Neutrophil (primary cell): Measurements from ENCODE around the gene PGLYRP2.
"Not testable (repeated sequence)": the region's sequence is repeated elsewhere in the genome, so short reads cannot be mapped to it uniquely, and the experiment has no call there.

Source experiments
- H3K27ac ChIP-seq: fragments of 200-600 bp; sonication (generic); 2 replicates; pipeline ENCODE4 v1.5.1; 2016; ENCODE audit warnings: mild to moderate bottlenecking, moderate library complexity
- H3K27me3 ChIP-seq: fragments of 200-600 bp; sonication (generic); 2 replicates; pipeline ENCODE4 v1.6.0; 2016; ENCODE audit warnings: mild to moderate bottlenecking
- H3K36me3 ChIP-seq: fragments of 200-600 bp; sonication (generic); 2 replicates; pipeline ENCODE4 v1.5.1; 2017
- H3K4me1 ChIP-seq, 2 experiments: fragments of 200-600 bp in 1 of 2; sonication (generic) in 1 of 2; 1 replicate in 1 of 2; 2 replicates in 1 of 2; pipeline versions ENCODE4 v1.5.1 to v1.6.1; 2013 to 2016; ENCODE audit warnings: low read depth in 1 of 2, low read length in 1 of 2, mild to moderate bottlenecking in 1 of 2, moderate library complexity in 1 of 2; ENCODE audit not compliant: control insufficient read depth in 1 of 2, insufficient read depth in 1 of 2
- H3K4me3 ChIP-seq, 2 experiments: fragments of 200-600 bp in 1 of 2; sonication (generic) in 1 of 2; 1 replicate in 1 of 2; 2 replicates in 1 of 2; pipeline ENCODE4 v1.5.1; 2013 to 2016; ENCODE audit warnings: low read depth in 1 of 2, low read length in 1 of 2, mild to moderate bottlenecking in 1 of 2, moderate library complexity in 1 of 2
- H3K9me3 ChIP-seq: fragments of 200-600 bp; sonication (generic); 2 replicates; pipeline ENCODE4 v1.5.1; 2016
- CTCF ChIP-seq: fragments of 200-600 bp; sonication (generic); IDR thresholded peaks from 2 replicates; pipeline ENCODE4 v1.5.1; 2016; ENCODE audit warnings: antibody characterized with exemption

Gene PGLYRP2

GRCh38 chr19:15498156-15498858 is 19.0 kb upstream of the PGLYRP2 start:
- H3K27me3 ChIP-seq = peaks cover 35% of the 10 kb centered on the region
- H3K27ac ChIP-seq = no peak overlapping the region
- no peaks in the 10 kb centered on the region for H3K4me1 ChIP-seq
- no peaks in the 10 kb centered on the region for H3K36me3 ChIP-seq
- H3K4me3 ChIP-seq = no peak overlapping the region
- TF ChIP-seq CTCF = no peak
- no peaks in the 10 kb centered on the region for H3K9me3 ChIP-seq

GRCh38 chr19:15495151-15495550 is 15.8 kb upstream of the PGLYRP2 start:
- no peaks in the 10 kb centered on the region for H3K9me3 ChIP-seq
- H3K4me3 ChIP-seq = no peak overlapping the region
- TF ChIP-seq CTCF = no peak
- peaks cover 20% of the 10 kb centered on the region for H3K27me3 ChIP-seq
- no peaks in the 10 kb centered on the region for H3K36me3 ChIP-seq
- H3K27ac ChIP-seq = no peak overlapping the region
- H3K4me1 ChIP-seq = no peaks in the 10 kb centered on the region

- H3K4me3 ChIP-seq = no peak overlapping the region
- H3K27ac ChIP-seq = no peak overlapping the region
- peaks cover 7% of the 10 kb centered on the region for H3K27me3 ChIP-seq
- H3K36me3 ChIP-seq = no peaks in the 10 kb centered on the region
- no peaks in the 10 kb centered on the region for H3K9me3 ChIP-seq
- TF ChIP-seq CTCF = no peak
- no peaks in the 10 kb centered on the region for H3K4me1 ChIP-seq
Measured at GRCh38 chr19:15488489-15489226, 9.4 kb upstream of the PGLYRP2 start.

- no peak overlapping the region for H3K27ac ChIP-seq
- no peaks in the 10 kb centered on the region for H3K9me3 ChIP-seq
- H3K4me3 ChIP-seq = no peak overlapping the region
- no peaks in the 10 kb centered on the region for H3K27me3 ChIP-seq
- TF ChIP-seq CTCF = no peak
- no peaks in the 10 kb centered on the region for H3K4me1 ChIP-seq
- no peaks in the 10 kb centered on the region for H3K36me3 ChIP-seq
Measured at GRCh38 chr19:15487038-15487437, 7.7 kb upstream of the PGLYRP2 start.

- H3K27me3 ChIP-seq, H3K4me1 ChIP-seq, H3K27ac ChIP-seq, H3K36me3 ChIP-seq, H3K4me3 ChIP-seq, H3K9me3 ChIP-seq: not testable (repeated sequence)
Measured at GRCh38 chr19:15485768-15486167, 6.5 kb upstream of the PGLYRP2 start.

GRCh38 chr19:15480996-15481395 is 1.7 kb upstream of the PGLYRP2 start:
- not testable (repeated sequence) for H3K4me1 ChIP-seq, H3K36me3 ChIP-seq, H3K9me3 ChIP-seq, H3K4me3 ChIP-seq, H3K27me3 ChIP-seq, H3K27ac ChIP-seq
